Measurements from ENCODE around the gene TMEM144.

TMEM144 gene

DNA sequence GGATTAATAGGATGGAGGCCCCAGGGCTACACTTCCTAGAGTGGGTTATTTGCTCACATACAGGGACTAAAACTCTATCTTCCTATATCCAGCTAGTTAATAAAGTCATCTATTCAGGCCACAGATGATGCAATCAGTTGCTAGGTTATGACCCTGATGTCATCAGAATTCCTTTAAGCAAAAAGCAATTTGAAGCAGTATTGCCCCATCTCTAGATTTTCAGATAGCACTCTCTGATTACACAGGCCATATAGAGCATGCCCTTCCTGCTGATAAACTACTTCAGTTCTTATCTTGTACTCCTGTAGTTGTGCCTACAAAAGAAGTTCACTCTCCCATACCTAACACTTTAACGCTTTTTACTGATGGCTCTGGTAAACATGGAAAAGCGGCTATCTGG lies 84.8 kb downstream of the TMEM144 start:
- no peaks in the 10 kb centered on the region for H3K36me3 ChIP-seq (ENCODE audit: low read length)
- no peaks in the 10 kb centered on the region for H3K9me3 ChIP-seq (ENCODE audit: insufficient read depth, low read length)
- H3K27me3 ChIP-seq (ENCODE audit: low read length), result no peaks in the 10 kb centered on the region
- no peak overlapping the region for H3K4me2 ChIP-seq (ENCODE audit: low read depth, low read length, poor library complexity, severe bottlenecking)
- no peaks in the 10 kb centered on the region for H4K20me1 ChIP-seq (ENCODE audit: low read depth, low read length)
- H2AFZ ChIP-seq (ENCODE audit: low read depth, low read length, severe bottlenecking), result no peak overlapping the region
- H3K27ac ChIP-seq (ENCODE audit: low read depth, low read length), result no peak overlapping the region
- H3K9me2 ChIP-seq (replicated peaks; ENCODE audit: insufficient read depth, low read length), result no peaks in the 10 kb centered on the region
- no peak overlapping the region for H3K4me3 ChIP-seq (ENCODE audit: insufficient read depth, low read length, poor library complexity, severe bottlenecking)
- H3K79me2 ChIP-seq (ENCODE audit: insufficient read depth, low read length), result no peaks in the 10 kb centered on the region
- TF ChIP-seq, protein P1, sequence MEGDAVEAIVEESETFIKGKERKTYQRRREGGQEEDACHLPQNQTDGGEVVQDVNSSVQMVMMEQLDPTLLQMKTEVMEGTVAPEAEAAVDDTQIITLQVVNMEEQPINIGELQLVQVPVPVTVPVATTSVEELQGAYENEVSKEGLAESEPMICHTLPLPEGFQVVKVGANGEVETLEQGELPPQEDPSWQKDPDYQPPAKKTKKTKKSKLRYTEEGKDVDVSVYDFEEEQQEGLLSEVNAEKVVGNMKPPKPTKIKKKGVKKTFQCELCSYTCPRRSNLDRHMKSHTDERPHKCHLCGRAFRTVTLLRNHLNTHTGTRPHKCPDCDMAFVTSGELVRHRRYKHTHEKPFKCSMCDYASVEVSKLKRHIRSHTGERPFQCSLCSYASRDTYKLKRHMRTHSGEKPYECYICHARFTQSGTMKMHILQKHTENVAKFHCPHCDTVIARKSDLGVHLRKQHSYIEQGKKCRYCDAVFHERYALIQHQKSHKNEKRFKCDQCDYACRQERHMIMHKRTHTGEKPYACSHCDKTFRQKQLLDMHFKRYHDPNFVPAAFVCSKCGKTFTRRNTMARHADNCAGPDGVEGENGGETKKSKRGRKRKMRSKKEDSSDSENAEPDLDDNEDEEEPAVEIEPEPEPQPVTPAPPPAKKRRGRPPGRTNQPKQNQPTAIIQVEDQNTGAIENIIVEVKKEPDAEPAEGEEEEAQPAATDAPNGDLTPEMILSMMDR (IDR thresholded peaks at IDR 0.05; ENCODE audit: insufficient read depth, low read length, poor library complexity, severe bottlenecking), result no peak
- no peak for TF ChIP-seq EZH2phosphoT487 (conservative IDR thresholded peaks at IDR 0.05; ENCODE audit: low read length)
- no peak overlapping the region for H3K9ac ChIP-seq (ENCODE audit: low read length)
- no peaks in the 10 kb centered on the region for H3F3A ChIP-seq (ENCODE audit: insufficient read depth)

DNA sequence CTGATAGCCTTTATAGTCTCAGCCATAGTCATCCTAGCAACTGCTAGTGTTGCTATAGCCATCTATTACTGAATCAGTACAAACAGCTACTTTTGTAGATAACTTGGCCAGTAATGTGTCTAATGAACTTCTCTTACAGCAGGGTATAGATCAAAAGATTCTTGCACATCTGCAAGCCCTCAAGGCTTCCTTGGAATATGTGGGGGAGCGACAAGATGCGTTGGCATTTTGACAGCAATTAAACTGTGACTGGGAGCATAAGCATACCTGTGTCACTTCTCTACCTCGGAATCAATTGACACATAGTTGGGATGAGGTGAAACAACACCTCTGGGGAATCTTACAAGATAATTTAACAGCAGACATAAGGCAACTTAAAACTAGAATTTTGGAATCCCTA lies 87.6 kb downstream of the TMEM144 start:
- H3K9me2 ChIP-seq (replicated peaks; ENCODE audit: insufficient read depth, low read length), result no peaks in the 10 kb centered on the region
- H3F3A ChIP-seq (ENCODE audit: insufficient read depth), result no peaks in the 10 kb centered on the region
- TF ChIP-seq EZH2phosphoT487 (conservative IDR thresholded peaks at IDR 0.05; ENCODE audit: low read length), result no peak
- TF ChIP-seq, protein P1 (IDR thresholded peaks at IDR 0.05; ENCODE audit: insufficient read depth, low read length, poor library complexity, severe bottlenecking), result no peak
- no peaks in the 10 kb centered on the region for H4K20me1 ChIP-seq (ENCODE audit: low read depth, low read length)
- H3K27me3 ChIP-seq (ENCODE audit: low read length), result no peaks in the 10 kb centered on the region
- H3K36me3 ChIP-seq (ENCODE audit: low read length), result no peaks in the 10 kb centered on the region
- no peaks in the 10 kb centered on the region for H3K9me3 ChIP-seq (ENCODE audit: insufficient read depth, low read length)
- H3K4me3 ChIP-seq (ENCODE audit: insufficient read depth, low read length, poor library complexity, severe bottlenecking), result no peak overlapping the region
- no peak overlapping the region for H3K4me2 ChIP-seq (ENCODE audit: low read depth, low read length, poor library complexity, severe bottlenecking)
- no peak overlapping the region for H2AFZ ChIP-seq (ENCODE audit: low read depth, low read length, severe bottlenecking)
- H3K79me2 ChIP-seq (ENCODE audit: insufficient read depth, low read length), result no peaks in the 10 kb centered on the region
- H3K9ac ChIP-seq (ENCODE audit: low read length), result no peak overlapping the region
- H3K27ac ChIP-seq (ENCODE audit: low read depth, low read length), result no peak overlapping the region

DNA sequence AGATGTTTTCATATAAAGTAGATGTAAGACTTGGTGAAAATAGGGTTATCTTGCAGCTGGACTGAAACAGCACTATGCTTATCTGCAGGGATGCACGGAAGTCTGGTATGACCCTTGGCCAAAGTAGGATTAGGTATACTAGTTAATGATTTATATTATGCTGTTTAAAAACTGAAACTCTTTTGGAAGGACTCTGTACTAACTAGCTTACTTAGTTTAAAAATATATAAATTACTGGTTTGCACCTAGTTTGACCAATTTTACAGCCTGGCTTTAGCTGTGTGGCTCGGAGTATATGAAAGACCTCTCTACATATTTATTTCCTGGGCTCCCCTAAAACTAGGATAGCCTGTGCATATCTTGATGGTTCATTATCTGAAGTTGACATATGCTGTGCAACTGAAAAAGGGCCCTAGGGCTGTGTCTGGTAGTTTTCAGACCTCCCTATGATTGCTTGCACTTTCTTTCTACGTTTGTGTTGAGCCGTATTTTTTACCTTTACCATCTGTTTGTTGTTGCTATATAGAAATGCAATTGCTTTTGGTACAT lies 89.2 kb downstream of the TMEM144 start:
- Histone ChIP-seq H3K4me3 (ENCODE audit: insufficient read depth, low read length, poor library complexity, severe bottlenecking) (no peak overlapping the region), H3K27ac (ENCODE audit: low read depth, low read length) (no peak overlapping the region), H3K9me3 (ENCODE audit: insufficient read depth, low read length) (no peaks in the 10 kb centered on the region), H3K79me2 (ENCODE audit: insufficient read depth, low read length) (no peaks in the 10 kb centered on the region), H3K27me3 (ENCODE audit: low read length) (no peaks in the 10 kb centered on the region), H3K4me2 (ENCODE audit: low read depth, low read length, poor library complexity, severe bottlenecking) (no peak overlapping the region), H2AFZ (ENCODE audit: low read depth, low read length, severe bottlenecking) (no peak overlapping the region), H4K20me1 (ENCODE audit: low read depth, low read length) (no peaks in the 10 kb centered on the region), H3K9ac (ENCODE audit: low read length) (no peak overlapping the region), H3K36me3 (ENCODE audit: low read length) (no peaks in the 10 kb centered on the region), H3F3A (ENCODE audit: insufficient read depth) (no peaks in the 10 kb centered on the region), H3K9me2 (replicated peaks; ENCODE audit: insufficient read depth, low read length) (no peaks in the 10 kb centered on the region)
- TF ChIP-seq, protein P1 (IDR thresholded peaks at IDR 0.05; ENCODE audit: insufficient read depth, low read length, poor library complexity, severe bottlenecking), result no peak
- TF ChIP-seq EZH2phosphoT487 (conservative IDR thresholded peaks at IDR 0.05; ENCODE audit: low read length), result no peak

Measured in SU-DHL-6 (cell line).